Caki2 (cell line): ENCODE measurements around the gene LCN1. TPM values are rescaled to one million over a fixed set of nuclear protein-coding genes. Genes with fewer than 3 reads are reported as not detected.
A peak's percentile ranks its signal among the peaks of the same experiment; 100 is the strongest.

Experiments used
- DNase-seq: peaks from one replicate; pipeline ENCODE4 v3.0.0-alpha.2; 2015; ENCODE audit warnings: low read depth
- in situ Hi-C: cut with HindIII; loops from 2 replicates; pipeline ENCODE4 v1.10.0; 2016; ENCODE audit warnings: low sequenced_read_pairs, low pct_unique_long_range_greater_than_20kb, mixed read lengths
- total RNA-seq: library from RNA; depleted of rRNA; stranded (reverse); fragments of >200 nt; shearing (Covaris generic); gene quantifications from 2 replicates; pipeline ENCODE4 v1.2.3, GENCODE V29; 2014; ENCODE audit warnings: low replicate concordance

LCN1 gene
- total RNA-seq, 1 experiment from 2014 or later: not detected

- DNase-seq: no peak
- in situ Hi-C loops: no loop called here
Measured at GRCh38 chr9:135552698-135553171, 31.5 kb downstream of the LCN1 start.

GRCh38 chr9:135554718-135555117 lies 33.5 kb downstream of the LCN1 start:
- no peak for DNase-seq
- in situ Hi-C loops: no loop called here

DNA sequence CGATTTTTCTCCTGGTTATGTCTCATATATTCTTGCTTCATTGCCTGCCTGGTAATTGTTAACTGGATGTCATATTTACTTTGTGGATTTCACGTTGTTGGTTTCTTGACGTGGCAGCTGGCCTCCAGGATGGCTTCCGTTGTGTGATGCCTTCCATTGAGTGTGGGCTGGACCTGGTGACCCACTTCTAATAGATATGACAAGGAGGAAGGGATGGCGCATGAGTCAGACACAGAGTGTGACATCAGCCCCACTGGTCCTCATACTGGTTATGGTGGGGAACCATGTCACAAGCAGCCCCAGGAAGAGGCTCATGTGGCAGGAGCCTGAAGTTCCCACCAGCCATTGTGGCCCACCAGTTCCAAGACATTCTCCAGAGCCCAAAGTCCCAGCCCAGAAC lies 34.0 kb downstream of the LCN1 start:
- DNase-seq: peak; percentile 27
- in situ Hi-C loops: no loop called here

- in situ Hi-C loops: no loop called here
- no peak for DNase-seq
Measured at GRCh38 chr9:135555910-135556309, 34.7 kb downstream of the LCN1 start.

DNA sequence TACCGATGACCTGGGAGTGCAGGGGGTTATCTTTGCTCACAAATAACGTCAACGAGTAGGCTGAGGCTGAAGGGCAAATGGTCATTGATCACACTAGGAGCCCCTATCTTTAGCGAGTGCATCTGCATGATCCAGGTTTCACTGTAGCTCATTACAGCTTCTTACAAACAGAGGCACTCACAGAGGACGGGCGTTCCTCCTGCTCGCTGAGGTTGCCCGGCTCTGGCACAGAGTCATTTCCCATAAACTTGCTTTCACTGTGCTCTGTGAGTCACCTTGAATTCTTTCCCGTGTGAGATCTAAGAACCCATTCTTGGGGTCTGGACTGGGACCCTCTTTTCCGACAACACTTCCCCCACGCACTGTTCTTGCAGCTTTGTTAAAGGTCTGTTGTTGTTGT lies 38.4 kb downstream of the LCN1 start:
- DNase-seq: no peak
- in situ Hi-C loops: no loop called here

- in situ Hi-C loops: no loop called here
- no peak for DNase-seq
Measured at GRCh38 chr9:135561391-135562234, 40.4 kb downstream of the LCN1 start, which contains the start of gene PAEP. PAEP (plus strand) TSS chr9:135561756.

- DNase-seq: no peak
- in situ Hi-C loops: no loop called here
Measured at GRCh38 chr9:135562235-135562745, 41.0 kb downstream of the LCN1 start.

GRCh38 chr9:135563039-135563476 lies 41.8 kb downstream of the LCN1 start:
- DNase-seq: no peak
- in situ Hi-C loops: no loop called here

- in situ Hi-C loops: no loop called here
- DNase-seq: no peak
Measured at GRCh38 chr9:135563858-135564257, 42.6 kb downstream of the LCN1 start.

DNA sequence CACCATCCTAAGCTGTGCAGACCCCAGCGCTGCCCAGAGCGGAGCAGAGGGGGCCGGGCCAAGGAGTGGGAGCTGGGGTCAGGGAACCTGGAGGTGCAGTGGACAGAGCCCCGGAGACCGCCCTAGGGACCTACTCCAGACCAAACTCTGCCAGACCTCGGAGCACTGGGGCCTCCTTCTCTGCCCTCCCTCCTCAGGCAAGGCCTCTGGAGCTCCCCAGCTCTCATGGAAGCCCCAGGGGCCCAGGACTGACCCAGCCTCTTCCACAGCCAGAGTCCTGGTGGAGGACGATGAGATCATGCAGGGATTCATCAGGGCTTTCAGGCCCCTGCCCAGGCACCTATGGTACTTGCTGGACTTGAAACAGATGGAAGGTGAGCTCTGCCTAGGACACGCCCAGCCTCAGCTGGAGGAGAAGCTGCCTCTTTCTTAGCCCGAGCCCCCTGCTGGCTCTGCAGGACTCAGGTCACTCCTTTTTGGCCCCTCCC lies 43.9 kb downstream of the LCN1 start:
- DNase-seq: no peak
- in situ Hi-C loops: no loop called here

DNA sequence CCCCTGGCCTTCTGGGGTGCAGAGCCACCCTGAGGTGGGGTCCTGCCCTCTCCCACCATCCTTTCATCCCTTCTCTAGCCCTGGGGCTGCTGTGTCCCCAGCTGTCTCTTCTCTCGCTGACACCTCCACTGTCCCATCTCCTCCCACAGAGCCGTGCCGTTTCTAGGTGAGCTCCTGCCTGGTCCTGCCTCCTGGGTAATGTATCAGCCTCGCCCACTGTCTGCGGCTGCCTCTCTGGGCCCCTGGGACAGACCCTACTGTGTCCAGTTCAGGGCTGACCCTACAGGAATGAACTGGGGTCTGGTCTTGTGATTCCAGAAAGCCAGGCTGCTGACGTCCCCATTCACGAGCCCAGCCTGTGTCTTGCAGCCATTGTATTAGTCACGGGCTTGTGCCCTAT lies 44.4 kb downstream of the LCN1 start:
- DNase-seq: no peak
- in situ Hi-C loops: no loop called here

DNA sequence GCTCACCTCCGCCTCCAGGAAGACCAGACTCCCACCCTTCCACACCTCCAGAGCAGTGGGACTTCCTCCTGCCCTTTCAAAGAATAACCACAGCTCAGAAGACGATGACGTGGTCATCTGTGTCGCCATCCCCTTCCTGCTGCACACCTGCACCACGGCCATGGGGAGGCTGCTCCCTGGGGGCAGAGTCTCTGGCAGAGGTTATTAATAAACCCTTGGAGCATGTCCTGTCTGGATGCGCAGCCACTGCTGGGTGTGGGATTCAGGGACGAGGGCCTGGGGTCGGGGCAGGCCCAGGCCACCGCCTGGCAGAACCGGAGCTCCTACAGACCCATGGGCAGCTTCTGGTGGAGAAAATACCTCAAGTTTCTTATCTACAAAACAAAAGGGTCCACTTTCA lies 45.3 kb downstream of the LCN1 start:
- DNase-seq: no peak
- in situ Hi-C loops: no loop called here

DNA sequence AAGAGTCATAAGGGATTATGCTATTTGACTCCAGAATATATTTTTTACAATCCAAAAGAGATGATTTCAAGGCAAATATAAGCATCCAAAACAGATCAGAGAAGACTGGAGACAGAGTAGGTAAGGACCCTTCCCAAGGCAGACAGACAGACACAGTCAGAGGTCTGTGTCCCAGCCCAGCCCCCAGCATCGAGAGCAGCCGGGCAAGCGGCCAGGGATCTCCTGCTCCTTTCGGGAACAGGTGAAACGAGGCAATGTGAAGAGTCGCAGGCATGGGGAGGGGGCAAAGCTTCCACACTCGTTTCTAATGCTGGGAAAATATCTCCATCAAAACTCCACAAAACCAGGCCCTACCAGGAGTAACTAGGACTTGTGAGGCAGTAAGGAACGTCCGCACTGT lies 46.1 kb downstream of the LCN1 start:
- in situ Hi-C loops: no loop called here
- DNase-seq: no peak

- in situ Hi-C loops: no loop called here
- DNase-seq: no peak
Measured at GRCh38 chr9:135568026-135568425, 46.8 kb downstream of the LCN1 start.

- in situ Hi-C loops: no loop called here
- DNase-seq: no peak
Measured at GRCh38 chr9:135570456-135570855, 49.2 kb downstream of the LCN1 start.

DNA sequence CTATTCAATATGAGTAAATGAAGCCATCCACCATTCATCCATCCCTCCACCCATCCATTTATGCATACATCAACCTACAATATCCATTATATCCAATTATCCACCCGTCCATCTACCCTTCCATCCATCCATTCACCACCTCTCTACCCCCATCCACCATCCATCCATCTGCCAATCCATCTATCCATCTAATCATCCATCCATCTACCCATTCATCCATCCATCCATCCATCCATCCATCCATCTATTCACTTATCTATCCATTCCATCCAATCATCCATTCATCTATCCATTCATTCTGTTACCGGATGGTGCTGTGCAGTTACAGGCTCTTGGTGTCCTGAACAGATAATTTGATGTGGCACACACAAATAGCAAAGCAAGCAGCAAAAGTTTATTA lies 51.0 kb downstream of the LCN1 start:
- in situ Hi-C loops: no loop called here
- DNase-seq: no peak

- in situ Hi-C loops: no loop called here
- no peak for DNase-seq
Measured at GRCh38 chr9:135573124-135573523, 51.9 kb downstream of the LCN1 start.

- DNase-seq: no peak
- in situ Hi-C loops: no loop called here
Measured at GRCh38 chr9:135574331-135574730, 53.1 kb downstream of the LCN1 start.

- no peak for DNase-seq
- in situ Hi-C loops: no loop called here
Measured at GRCh38 chr9:135574943-135575342, 53.7 kb downstream of the LCN1 start.
